Measurements from ENCODE around the gene NASP. TPM values are rescaled to one million over a fixed set of nuclear protein-coding genes. Genes with fewer than 3 reads are reported as not detected.
A peak's percentile ranks its signal among the peaks of the same experiment; 100 is the strongest.

NASP gene
- total RNA-seq, 1 donor from 2014 or later, result 55.9 TPM

DNA sequence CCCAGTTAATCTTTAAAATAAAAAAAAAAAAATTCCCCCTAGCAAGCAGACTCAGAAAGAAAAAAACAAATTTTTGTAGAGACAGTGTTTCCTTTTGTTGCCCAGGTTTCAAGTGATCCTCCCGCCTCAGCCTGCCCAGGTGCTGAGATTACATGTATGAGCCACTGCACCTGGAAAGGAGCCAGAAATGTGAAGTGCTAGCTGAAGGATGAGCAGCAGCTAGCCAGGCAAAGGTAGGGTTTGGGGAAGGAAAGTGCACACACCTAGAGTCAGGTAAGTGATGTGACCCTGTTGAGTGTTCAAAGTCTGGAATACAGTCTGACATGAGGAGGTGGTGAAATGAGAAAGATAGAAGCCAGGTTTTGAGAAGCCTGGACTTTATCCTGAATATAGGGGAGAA lies 31.5 kb upstream of the NASP start:
- Histone ChIP-seq H3K4me3 (ENCODE audit: insufficient read depth, low read depth, low read length) (peak overlapping the region; percentile 92), H3K79me2 (ENCODE audit: insufficient read depth, low read length) (peaks cover 55% of the 10 kb centered on the region), H3K9me3 (ENCODE audit: insufficient read depth, low read depth, low read length) (no peaks in the 10 kb centered on the region), H3K4me1 (ENCODE audit: insufficient read depth, low read length) (peaks cover 13% of the 10 kb centered on the region), H4K20me1 (ENCODE audit: insufficient read depth, low read length) (peaks cover 30% of the 10 kb centered on the region), H3K27me3 (ENCODE audit: insufficient read depth, low read length) (no peaks in the 10 kb centered on the region), H3K27ac (ENCODE audit: low read depth, low read length) (no peak overlapping the region), H2AFZ (ENCODE audit: low read depth, low read length) (no peak overlapping the region), H3K36me3 (ENCODE audit: insufficient read depth, low read length) (peaks cover 8% of the 10 kb centered on the region), H3K9ac (ENCODE audit: low read length) (peak overlapping the region; percentile 13), H3K4me2 (ENCODE audit: low read length) (peak overlapping the region; percentile 86)
- Mint-ChIP-seq H3K27ac (ENCODE audit: unreplicated experiment) (no peak overlapping the region), H3K4me1 (ENCODE audit: low read depth, unreplicated experiment) (peaks cover 10% of the 10 kb centered on the region), H3K27me3 (ENCODE audit: low read depth, unreplicated experiment) (no peaks in the 10 kb centered on the region), H3K9me3 (ENCODE audit: unreplicated experiment) (no peaks in the 10 kb centered on the region), H3K36me3 (ENCODE audit: low read depth, unreplicated experiment) (peaks cover 3% of the 10 kb centered on the region), H3K4me3 (ENCODE audit: unreplicated experiment) (peak overlapping the region; percentile 67)
- TF ChIP-seq, protein P1, sequence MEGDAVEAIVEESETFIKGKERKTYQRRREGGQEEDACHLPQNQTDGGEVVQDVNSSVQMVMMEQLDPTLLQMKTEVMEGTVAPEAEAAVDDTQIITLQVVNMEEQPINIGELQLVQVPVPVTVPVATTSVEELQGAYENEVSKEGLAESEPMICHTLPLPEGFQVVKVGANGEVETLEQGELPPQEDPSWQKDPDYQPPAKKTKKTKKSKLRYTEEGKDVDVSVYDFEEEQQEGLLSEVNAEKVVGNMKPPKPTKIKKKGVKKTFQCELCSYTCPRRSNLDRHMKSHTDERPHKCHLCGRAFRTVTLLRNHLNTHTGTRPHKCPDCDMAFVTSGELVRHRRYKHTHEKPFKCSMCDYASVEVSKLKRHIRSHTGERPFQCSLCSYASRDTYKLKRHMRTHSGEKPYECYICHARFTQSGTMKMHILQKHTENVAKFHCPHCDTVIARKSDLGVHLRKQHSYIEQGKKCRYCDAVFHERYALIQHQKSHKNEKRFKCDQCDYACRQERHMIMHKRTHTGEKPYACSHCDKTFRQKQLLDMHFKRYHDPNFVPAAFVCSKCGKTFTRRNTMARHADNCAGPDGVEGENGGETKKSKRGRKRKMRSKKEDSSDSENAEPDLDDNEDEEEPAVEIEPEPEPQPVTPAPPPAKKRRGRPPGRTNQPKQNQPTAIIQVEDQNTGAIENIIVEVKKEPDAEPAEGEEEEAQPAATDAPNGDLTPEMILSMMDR (IDR thresholded peaks at IDR 0.05; ENCODE audit: insufficient read depth, low read depth, low read length), result no peak
- no peak for TF ChIP-seq EZH2 (IDR thresholded peaks at IDR 0.05; ENCODE audit: insufficient read depth, low read length)
- no peak for FAIRE-seq
- no peak for DNase-seq (ENCODE audit: low read depth)

DNA sequence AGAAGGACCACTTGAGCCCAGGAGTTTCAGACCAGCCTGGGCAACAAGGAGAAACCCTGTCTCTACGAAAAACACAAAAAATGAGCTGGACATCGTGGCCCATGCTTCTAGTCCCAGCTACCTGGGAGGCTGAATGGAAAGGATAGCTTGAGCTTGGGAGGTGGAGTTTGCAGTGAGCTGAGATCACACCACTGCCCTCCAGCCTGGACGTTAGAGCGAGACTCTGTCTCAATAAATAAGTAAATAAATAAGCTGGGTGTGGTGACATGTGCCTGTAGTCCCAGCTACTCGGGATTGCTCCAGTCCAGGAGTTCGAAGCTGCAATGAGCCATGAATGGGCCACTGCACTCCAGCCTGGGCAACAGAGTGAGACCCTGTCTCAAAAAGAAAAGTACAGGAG lies 29.6 kb upstream of the NASP start:
- no peak overlapping the region for H3K4me3 ChIP-seq (ENCODE audit: insufficient read depth, low read depth, low read length)
- no peak for DNase-seq (ENCODE audit: low read depth)
- no peak for FAIRE-seq
- H3K4me1 Mint-ChIP-seq (ENCODE audit: low read depth, unreplicated experiment), result peaks cover 14% of the 10 kb centered on the region
- no peak overlapping the region for H2AFZ ChIP-seq (ENCODE audit: low read depth, low read length)
- no peaks in the 10 kb centered on the region for H3K27me3 Mint-ChIP-seq (ENCODE audit: low read depth, unreplicated experiment)
- no peaks in the 10 kb centered on the region for H3K9me3 ChIP-seq (ENCODE audit: insufficient read depth, low read depth, low read length)
- no peak overlapping the region for H3K27ac ChIP-seq (ENCODE audit: low read depth, low read length)
- no peaks in the 10 kb centered on the region for H3K27me3 ChIP-seq (ENCODE audit: insufficient read depth, low read length)
- no peak overlapping the region for H3K4me3 Mint-ChIP-seq (ENCODE audit: unreplicated experiment)
- H3K4me2 ChIP-seq (ENCODE audit: low read length), result no peak overlapping the region
- H3K9ac ChIP-seq (ENCODE audit: low read length), result no peak overlapping the region
- H3K4me1 ChIP-seq (ENCODE audit: insufficient read depth, low read length), result peaks cover 13% of the 10 kb centered on the region
- no peak overlapping the region for H3K27ac Mint-ChIP-seq (ENCODE audit: unreplicated experiment)
- peaks cover 15% of the 10 kb centered on the region for H3K36me3 ChIP-seq (ENCODE audit: insufficient read depth, low read length)
- H3K9me3 Mint-ChIP-seq (ENCODE audit: unreplicated experiment), result no peaks in the 10 kb centered on the region
- H3K79me2 ChIP-seq (ENCODE audit: insufficient read depth, low read length), result peaks cover 59% of the 10 kb centered on the region
- H4K20me1 ChIP-seq (ENCODE audit: insufficient read depth, low read length), result peaks cover 41% of the 10 kb centered on the region
- TF ChIP-seq EZH2 (IDR thresholded peaks at IDR 0.05; ENCODE audit: insufficient read depth, low read length), result no peak
- peaks cover 6% of the 10 kb centered on the region for H3K36me3 Mint-ChIP-seq (ENCODE audit: low read depth, unreplicated experiment)

DNA sequence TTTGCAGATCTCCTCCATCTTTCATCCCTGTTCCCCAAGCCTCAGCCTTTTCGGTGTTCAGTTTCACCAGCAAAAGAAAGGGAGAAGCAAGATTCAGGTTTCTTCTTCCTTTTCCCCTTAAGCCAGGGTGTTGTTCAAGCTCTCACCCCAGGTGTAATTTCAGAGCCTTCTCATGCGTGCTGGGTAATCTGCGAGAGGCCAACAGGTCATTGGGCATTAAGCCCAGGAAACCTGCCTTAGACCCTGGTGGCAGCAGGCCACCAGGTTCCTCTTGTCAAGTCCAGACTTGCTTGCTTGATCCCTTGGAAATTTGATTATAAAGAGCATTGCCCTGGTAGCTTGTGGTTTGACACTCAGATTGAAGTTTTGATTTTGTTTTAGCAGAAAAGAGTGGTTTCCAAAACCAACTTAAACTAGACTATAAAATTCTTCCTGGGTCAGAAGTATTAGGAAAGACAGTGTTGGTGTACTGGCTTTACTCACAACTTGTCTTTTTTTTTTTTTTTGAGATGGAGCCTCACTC lies 26.4 kb upstream of the NASP start:
- DNase-seq (ENCODE audit: low read depth), result no peak
- peaks cover under 1% of the 10 kb centered on the region for H3K4me1 ChIP-seq (ENCODE audit: insufficient read depth, low read length)
- TF ChIP-seq EZH2 (IDR thresholded peaks at IDR 0.05; ENCODE audit: insufficient read depth, low read length), result no peak
- TF ChIP-seq, protein P1 (IDR thresholded peaks at IDR 0.05; ENCODE audit: insufficient read depth, low read depth, low read length), result no peak
- H3K9ac ChIP-seq (ENCODE audit: low read length), result no peak overlapping the region
- peaks cover 18% of the 10 kb centered on the region for H3K36me3 Mint-ChIP-seq (ENCODE audit: low read depth, unreplicated experiment)
- H3K9me3 Mint-ChIP-seq (ENCODE audit: unreplicated experiment), result no peaks in the 10 kb centered on the region
- no peak overlapping the region for H3K27ac Mint-ChIP-seq (ENCODE audit: unreplicated experiment)
- H3K27ac ChIP-seq (ENCODE audit: low read depth, low read length), result no peak overlapping the region
- no peak for FAIRE-seq
- no peaks in the 10 kb centered on the region for H3K27me3 ChIP-seq (ENCODE audit: insufficient read depth, low read length)
- no peaks in the 10 kb centered on the region for H3K9me3 ChIP-seq (ENCODE audit: insufficient read depth, low read depth, low read length)
- H3K36me3 ChIP-seq (ENCODE audit: insufficient read depth, low read length), result peaks cover 22% of the 10 kb centered on the region
- H3K79me2 ChIP-seq (ENCODE audit: insufficient read depth, low read length), result peaks cover 51% of the 10 kb centered on the region
- H3K4me3 Mint-ChIP-seq (ENCODE audit: unreplicated experiment), result no peak overlapping the region
- no peaks in the 10 kb centered on the region for H3K27me3 Mint-ChIP-seq (ENCODE audit: low read depth, unreplicated experiment)
- H2AFZ ChIP-seq (ENCODE audit: low read depth, low read length), result no peak overlapping the region
- H3K4me3 ChIP-seq (ENCODE audit: insufficient read depth, low read depth, low read length), result no peak overlapping the region
- peaks cover 9% of the 10 kb centered on the region for H3K4me1 Mint-ChIP-seq (ENCODE audit: low read depth, unreplicated experiment)
- H3K4me2 ChIP-seq (ENCODE audit: low read length), result no peak overlapping the region
- H4K20me1 ChIP-seq (ENCODE audit: insufficient read depth, low read length), result peaks cover 53% of the 10 kb centered on the region

Data from astrocyte (in vitro differentiated cells and primary cell).